H9 (cell line): ENCODE measurements around the gene EME1. TPM values are rescaled to one million over a fixed set of nuclear protein-coding genes. Genes with fewer than 3 reads are reported as not detected.

Experiments used
- DNase-seq: peaks from one replicate; pipeline ENCODE4 v3.0.0-alpha.2; 2017
- H2AFZ ChIP-seq: one replicate; pipeline ENCODE4 v1.6.1; 2013; ENCODE audit warnings: mild to moderate bottlenecking, low read length, control low read depth, moderate library complexity
- H2AK5ac ChIP-seq: 2 replicates; pipeline ENCODE4 v1.6.1; 2013; ENCODE audit warnings: low read length, control low read depth, mixed read lengths; ENCODE audit not compliant: insufficient read length
- H2BK120ac ChIP-seq: one replicate; pipeline ENCODE4 v1.6.1; 2013; ENCODE audit warnings: low read depth, mild to moderate bottlenecking, low read length, control low read depth, inconsistent platforms; ENCODE audit not compliant: poor library complexity, severe bottlenecking
- H2BK12ac ChIP-seq: 2 replicates; pipeline ENCODE4 v1.6.1; 2013; ENCODE audit warnings: low read length, control low read depth, mixed read lengths, low read depth; ENCODE audit not compliant: insufficient read length
- H2BK15ac ChIP-seq: 2 replicates; pipeline ENCODE4 v1.6.1; 2013; ENCODE audit warnings: low read depth, low read length, control low read depth
- H2BK20ac ChIP-seq: one replicate; pipeline ENCODE4 v1.6.1; 2013; ENCODE audit warnings: low read depth, mild to moderate bottlenecking, low read length, control low read depth, inconsistent platforms; ENCODE audit not compliant: poor library complexity, severe bottlenecking
- H2BK5ac ChIP-seq: 2 replicates; pipeline ENCODE4 v1.6.1; 2013; ENCODE audit warnings: low read length, control low read depth, mixed read lengths; ENCODE audit not compliant: insufficient read length
- H3K14ac ChIP-seq: 2 replicates; pipeline ENCODE4 v1.6.1; 2013; ENCODE audit warnings: low read length, control low read depth; ENCODE audit not compliant: insufficient read depth
- H3K18ac ChIP-seq: 2 replicates; pipeline ENCODE4 v1.6.1; 2013; ENCODE audit warnings: low read depth, mild to moderate bottlenecking, mixed read lengths, low read length, control low read depth; ENCODE audit not compliant: insufficient read length
- H3K23ac ChIP-seq: 2 replicates; pipeline ENCODE4 v1.6.1; 2013; ENCODE audit warnings: low read length, control low read depth, mixed read lengths, low read depth; ENCODE audit not compliant: insufficient read length
- H3K23me2 ChIP-seq: 2 replicates; pipeline ENCODE4 v1.6.1; 2013; ENCODE audit warnings: low read depth, mild to moderate bottlenecking, mixed read lengths, low read length, control low read depth; ENCODE audit not compliant: insufficient read length, poor library complexity, severe bottlenecking
- H3K27ac ChIP-seq: 2 replicates; pipeline ENCODE4 v1.5.1; 2013; ENCODE audit warnings: low read length, control low read depth, mixed read lengths, low read depth; ENCODE audit not compliant: insufficient read length
- H3K27me3 ChIP-seq: 2 replicates; pipeline ENCODE4 v1.6.1; 2013; ENCODE audit warnings: low read length, control low read depth, inconsistent platforms; ENCODE audit not compliant: insufficient read depth
- H3K4ac ChIP-seq: 2 replicates; pipeline ENCODE4 v1.6.1; 2013; ENCODE audit warnings: low read depth, mild to moderate bottlenecking, control low read depth, inconsistent platforms, low read length, moderate library complexity
- H3K4me1 ChIP-seq: 2 replicates; pipeline ENCODE4 v1.6.1; 2013; ENCODE audit warnings: low read length, control low read depth, inconsistent platforms; ENCODE audit not compliant: insufficient read depth
- H3K4me2 ChIP-seq: 2 replicates; pipeline ENCODE4 v1.6.1; 2013; ENCODE audit warnings: low read length, control low read depth, mixed read lengths; ENCODE audit not compliant: insufficient read length, insufficient read depth
- H3K56ac ChIP-seq: 2 replicates; pipeline ENCODE4 v1.6.1; 2013; ENCODE audit warnings: low read depth, mild to moderate bottlenecking, mixed read lengths, low read length, control low read depth; ENCODE audit not compliant: insufficient read length
- H3K79me1 ChIP-seq: 2 replicates; pipeline ENCODE4 v1.6.1; 2013; ENCODE audit warnings: low read depth, mild to moderate bottlenecking, moderate library complexity, low read length, control low read depth, inconsistent platforms; ENCODE audit not compliant: insufficient read depth, poor library complexity, severe bottlenecking
- H3K79me2 ChIP-seq: 2 replicates; pipeline ENCODE4 v1.6.1; 2013; ENCODE audit warnings: low read length, control low read depth, inconsistent platforms; ENCODE audit not compliant: insufficient read depth
- H3K9ac ChIP-seq: 2 replicates; pipeline ENCODE4 v1.6.1; 2013; ENCODE audit warnings: low read length, control low read depth, mixed read lengths; ENCODE audit not compliant: insufficient read length; ENCODE audit errors: extremely low read depth
- H3K9me3 ChIP-seq: one replicate; pipeline ENCODE4 v1.6.1; 2013; ENCODE audit warnings: low read depth, low read length, inconsistent platforms; ENCODE audit not compliant: control insufficient read depth
- H3T11ph ChIP-seq: one replicate; pipeline ENCODE4 v1.6.1; 2013; ENCODE audit warnings: mild to moderate bottlenecking, low read length, control low read depth, inconsistent platforms
- H4K20me1 ChIP-seq: one replicate; pipeline ENCODE4 v1.6.1; 2013; ENCODE audit not compliant: control insufficient read depth, insufficient read length, insufficient read depth
- H4K5ac ChIP-seq: 2 replicates; pipeline ENCODE4 v1.6.1; 2013; ENCODE audit warnings: low read depth, mild to moderate bottlenecking, mixed read lengths, low read length, control low read depth; ENCODE audit not compliant: insufficient read length
- H4K8ac ChIP-seq: replicated peaks from 2 replicates; pipeline ENCODE4 v1.6.1; 2013; ENCODE audit warnings: low read length, control low read depth, mixed read lengths, low read depth; ENCODE audit not compliant: insufficient read length
- H4K91ac ChIP-seq: 2 replicates; pipeline ENCODE4 v1.6.1; 2013; ENCODE audit warnings: low read depth, mild to moderate bottlenecking, moderate library complexity, mixed read lengths, low read length, control low read depth; ENCODE audit not compliant: insufficient read length
- H3K27ac Mint-ChIP-seq, 3 experiments: 2 replicates in 2 of 3; 3 replicates in 1 of 3; pipeline ENCODE4 v1.8.0; 2020 to 2021; ENCODE audit warnings: mixed read lengths in 3 of 3, mild to moderate bottlenecking in 1 of 3, moderate library complexity in 1 of 3
- H3K27me3 Mint-ChIP-seq: 2 replicates; pipeline ENCODE4 v1.8.0; 2021; ENCODE audit warnings: low read depth, mild to moderate bottlenecking, moderate library complexity, mixed read lengths
- H3K36me3 Mint-ChIP-seq, 3 experiments: 2 replicates in 2 of 3; 3 replicates in 1 of 3; pipeline ENCODE4 v1.8.0; 2020 to 2021; ENCODE audit warnings: low read depth in 3 of 3, mixed read lengths in 3 of 3; ENCODE audit not compliant: insufficient read depth in 1 of 3
- H3K4me1 Mint-ChIP-seq, 2 experiments: 2 replicates each; pipeline ENCODE4 v1.8.0; 2020; ENCODE audit warnings: mixed read lengths in 2 of 2
- H3K4me3 Mint-ChIP-seq, 2 experiments: 2 replicates in 1 of 2; 3 replicates in 1 of 2; pipeline ENCODE4 v1.8.0; 2020 to 2021; ENCODE audit warnings: mild to moderate bottlenecking in 2 of 2, mixed read lengths in 2 of 2, moderate library complexity in 1 of 2
- H3K9me3 Mint-ChIP-seq, 2 experiments: 2 replicates in 1 of 2; 3 replicates in 1 of 2; pipeline ENCODE4 v1.8.0; 2020; ENCODE audit warnings: mild to moderate bottlenecking in 2 of 2, mixed read lengths in 2 of 2, moderate library complexity in 1 of 2
- WGBS: extraction: QIAGEN DNeasy Blood & Tissue Kit; methylation state at CpG from one replicate; pipeline ENCODE4 v1.1.7; 2013; ENCODE audit warnings: missing lambda C conversion rate, low lambda C conversion rate, mixed read lengths; ENCODE audit not compliant: insufficient read length; ENCODE audit errors: extremely low coverage; 5-methylcytosine and 5-hydroxymethylcytosine counted together
- total RNA-seq: library from RNA; stranded (reverse); gene quantifications from 2 replicates; pipeline ENCODE4 v1.2.1, GENCODE V29; 2021
- TF ChIP-seq, protein P1 (sequence below): fragments of 200-600 bp; sonication (generic); conservative IDR thresholded peaks from 3 replicates; pipeline ENCODE4 v1.8.0; 2021; ENCODE audit warnings: antibody characterized with exemption, mild to moderate bottlenecking

The EME1 gene
- total RNA-seq, 1 experiment from 2014 or later: 15.1 TPM

DNA sequence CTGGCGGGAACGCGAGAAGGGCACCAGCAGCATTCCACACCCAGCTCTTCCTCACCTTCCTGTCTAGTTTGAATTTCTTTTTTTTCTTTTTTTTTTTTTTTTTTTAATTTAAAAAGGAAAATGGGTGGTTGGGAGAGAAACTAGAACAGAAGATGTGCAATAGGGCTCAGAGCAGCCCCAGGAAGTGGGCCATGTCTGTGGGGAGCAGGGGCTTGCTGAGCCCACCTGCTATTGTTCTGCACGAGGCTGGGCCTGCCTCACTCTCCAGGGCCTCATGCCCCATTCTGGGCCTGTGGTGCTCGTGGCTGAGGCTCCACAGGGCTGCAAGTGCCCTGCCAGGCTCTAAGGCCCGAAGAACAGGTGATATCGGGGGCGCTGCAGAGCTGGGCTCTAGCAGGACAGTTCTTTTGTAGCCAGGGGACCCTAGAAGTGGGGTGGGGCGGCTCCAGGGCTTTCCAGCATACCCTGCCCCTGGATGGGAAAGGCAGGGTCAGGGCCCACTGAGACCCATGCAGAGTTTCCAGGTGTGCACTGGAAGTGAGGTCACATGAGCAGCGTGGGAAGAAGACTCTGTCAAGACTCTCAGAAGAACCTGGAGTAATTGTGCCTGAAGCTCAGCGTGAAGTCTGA, 12.4 kb upstream of the EME1 start:
- Histone ChIP-seq H2BK120ac (no peak overlapping the region), H4K91ac (no peak overlapping the region), H3K79me1 (no peaks in the 10 kb centered on the region), H3K9me3 (no peaks in the 10 kb centered on the region), H3K4me1 (peaks cover 2% of the 10 kb centered on the region; the same call in 1 of the 2 replicates), H3K56ac (no peak overlapping the region), H2BK20ac (no peak overlapping the region), H3K14ac (no peak overlapping the region), H4K20me1 (no peaks in the 10 kb centered on the region), H3K79me2 (no peaks in the 10 kb centered on the region), H2AK5ac (no peak overlapping the region), H4K8ac (no peak overlapping the region), H3K9ac (no peak overlapping the region), H3T11ph (no peak overlapping the region), H3K18ac (no peak overlapping the region), H3K4ac (no peak overlapping the region), H3K4me2 (no peak overlapping the region), H3K23me2 (no peaks in the 10 kb centered on the region), H2BK5ac (no peak overlapping the region), H2AFZ (no peak overlapping the region), H3K23ac (no peak overlapping the region), H4K5ac (no peak overlapping the region), H2BK15ac (no peak overlapping the region; the same call in 1 of the 2 replicates), H2BK12ac (no peak overlapping the region), H3K27me3 (no peaks in the 10 kb centered on the region), H3K27ac (no peak overlapping the region)
- Mint-ChIP-seq H3K36me3 (peaks cover 11 to 40% (median 32%) of the 10 kb centered on the region in 3 experiments; a peak in 6 of 7 replicates), H3K27me3 (no peaks in the 10 kb centered on the region), H3K27ac (no peak overlapping the region; a peak in 1 of 7 replicates), H3K4me1 (peaks cover 35 to 37% of the 10 kb centered on the region in 2 experiments), H3K9me3 (no peaks in the 10 kb centered on the region), H3K4me3 (no peak overlapping the region)
- no peak for DNase-seq
- TF ChIP-seq, protein P1, sequence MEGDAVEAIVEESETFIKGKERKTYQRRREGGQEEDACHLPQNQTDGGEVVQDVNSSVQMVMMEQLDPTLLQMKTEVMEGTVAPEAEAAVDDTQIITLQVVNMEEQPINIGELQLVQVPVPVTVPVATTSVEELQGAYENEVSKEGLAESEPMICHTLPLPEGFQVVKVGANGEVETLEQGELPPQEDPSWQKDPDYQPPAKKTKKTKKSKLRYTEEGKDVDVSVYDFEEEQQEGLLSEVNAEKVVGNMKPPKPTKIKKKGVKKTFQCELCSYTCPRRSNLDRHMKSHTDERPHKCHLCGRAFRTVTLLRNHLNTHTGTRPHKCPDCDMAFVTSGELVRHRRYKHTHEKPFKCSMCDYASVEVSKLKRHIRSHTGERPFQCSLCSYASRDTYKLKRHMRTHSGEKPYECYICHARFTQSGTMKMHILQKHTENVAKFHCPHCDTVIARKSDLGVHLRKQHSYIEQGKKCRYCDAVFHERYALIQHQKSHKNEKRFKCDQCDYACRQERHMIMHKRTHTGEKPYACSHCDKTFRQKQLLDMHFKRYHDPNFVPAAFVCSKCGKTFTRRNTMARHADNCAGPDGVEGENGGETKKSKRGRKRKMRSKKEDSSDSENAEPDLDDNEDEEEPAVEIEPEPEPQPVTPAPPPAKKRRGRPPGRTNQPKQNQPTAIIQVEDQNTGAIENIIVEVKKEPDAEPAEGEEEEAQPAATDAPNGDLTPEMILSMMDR: no peak
- WGBS: no CpG with 5 or more reads among the region's 11 CpGs
